TTC549 (cell line): ENCODE measurements around the gene RCSD1.
"Not testable (repeated sequence)": the region's sequence is repeated elsewhere in the genome, so short reads cannot be mapped to it uniquely, and the experiment has no call there.

Experiments used
- FAIRE-seq: peaks from 2 replicates; lab custom pipeline; 2012; peaks lifted over from hg19 to GRCh38; lab: Jason Lieb, UNC

Gene RCSD1, protein sequence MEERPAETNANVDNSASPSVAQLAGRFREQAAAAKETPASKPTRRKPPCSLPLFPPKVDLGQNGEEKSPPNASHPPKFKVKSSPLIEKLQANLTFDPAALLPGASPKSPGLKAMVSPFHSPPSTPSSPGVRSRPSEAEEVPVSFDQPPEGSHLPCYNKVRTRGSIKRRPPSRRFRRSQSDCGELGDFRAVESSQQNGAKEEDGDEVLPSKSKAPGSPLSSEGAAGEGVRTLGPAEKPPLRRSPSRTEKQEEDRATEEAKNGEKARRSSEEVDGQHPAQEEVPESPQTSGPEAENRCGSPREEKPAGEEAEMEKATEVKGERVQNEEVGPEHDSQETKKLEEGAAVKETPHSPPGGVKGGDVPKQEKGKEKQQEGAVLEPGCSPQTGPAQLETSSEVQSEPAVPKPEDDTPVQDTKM

DNA sequence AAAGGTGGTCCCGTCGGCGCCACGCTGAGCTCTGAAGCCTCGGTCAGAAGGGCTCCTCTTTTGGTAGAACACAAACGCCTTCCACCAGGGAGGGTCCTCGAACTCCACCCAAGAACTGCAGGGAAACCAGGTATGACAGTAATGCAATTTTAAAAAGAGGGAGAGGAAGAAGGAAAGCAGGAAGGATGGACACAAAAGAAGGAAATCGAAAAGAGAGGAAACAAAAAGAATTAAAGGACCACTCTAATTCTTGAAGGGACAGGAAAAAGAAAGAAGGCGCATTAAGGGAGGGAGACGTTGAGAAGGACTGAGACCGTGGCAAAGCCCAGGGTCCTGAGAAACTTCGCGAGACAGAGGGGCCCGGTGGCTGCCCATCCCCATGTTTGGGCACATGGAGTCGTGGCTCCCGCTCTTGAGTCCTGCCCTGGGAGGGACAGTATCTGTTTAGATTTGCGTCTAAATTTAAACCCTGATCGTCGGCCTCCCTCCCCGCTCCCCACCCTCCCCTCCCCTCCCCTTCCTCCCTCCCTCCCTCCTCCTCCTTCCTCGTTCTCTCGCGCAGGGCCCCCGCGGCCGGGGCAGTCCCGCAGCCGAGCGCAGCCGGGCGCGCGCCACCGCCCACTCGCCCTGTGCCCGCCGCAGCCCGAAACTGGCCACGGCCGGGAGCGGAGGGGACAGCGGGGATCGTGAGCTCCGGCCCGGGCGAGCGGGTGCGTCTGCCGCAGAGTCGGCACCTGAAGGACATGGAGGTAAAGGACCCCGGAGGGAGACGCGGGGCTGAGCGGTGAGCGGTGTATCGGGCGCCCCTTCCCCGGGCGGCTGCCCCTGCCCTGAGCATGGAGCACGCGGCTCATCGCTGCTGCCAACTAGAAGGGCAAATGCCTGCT, at the start of gene RCSD1:
TSS of gene RCSD1 (plus strand) at position 552 of the 887 bp plus-strand sequence. CDS start at position 744, 192 bp downstream.
- no peak for FAIRE-seq

DNA sequence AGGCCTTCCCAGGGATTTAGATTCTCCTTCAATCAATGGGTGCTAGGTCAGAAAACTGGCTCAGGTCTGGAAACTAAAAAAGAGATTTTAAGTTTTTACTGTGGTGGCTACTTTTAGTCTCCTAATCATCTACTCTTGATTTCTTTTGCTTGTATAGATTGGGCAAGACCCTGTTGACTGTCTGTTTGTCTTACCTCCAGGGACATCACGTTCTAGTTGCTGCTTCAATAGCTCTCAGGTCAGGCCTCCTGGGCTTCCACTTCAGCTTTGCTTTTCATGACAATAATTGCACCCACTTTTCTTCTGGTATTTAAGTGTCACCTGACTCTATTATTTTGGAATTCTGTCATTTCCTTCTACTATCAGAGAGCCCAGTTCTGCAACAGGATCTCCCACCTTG, 48.0 kb upstream of the RCSD1 start:
- no peak for FAIRE-seq

DNA sequence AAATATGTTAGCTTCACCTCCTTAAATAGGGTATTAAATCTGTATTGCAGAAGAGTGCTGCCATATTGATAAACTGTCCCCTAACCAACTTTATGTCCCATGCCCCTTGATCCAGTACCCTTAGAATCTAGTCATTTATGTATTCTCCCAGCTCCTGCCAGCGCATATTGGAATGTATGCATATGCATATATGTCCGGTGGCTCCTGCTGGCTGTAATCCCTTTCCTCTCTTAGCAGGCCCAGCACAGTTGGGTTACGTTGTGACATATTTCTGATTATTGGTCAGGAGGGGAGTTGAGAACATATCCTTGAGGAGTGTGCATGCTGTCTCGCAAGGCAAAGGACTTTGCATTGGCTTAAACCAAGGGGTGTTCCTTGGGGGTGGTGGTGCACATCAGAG, 47.3 kb upstream of the RCSD1 start:
- FAIRE-seq: no peak

DNA sequence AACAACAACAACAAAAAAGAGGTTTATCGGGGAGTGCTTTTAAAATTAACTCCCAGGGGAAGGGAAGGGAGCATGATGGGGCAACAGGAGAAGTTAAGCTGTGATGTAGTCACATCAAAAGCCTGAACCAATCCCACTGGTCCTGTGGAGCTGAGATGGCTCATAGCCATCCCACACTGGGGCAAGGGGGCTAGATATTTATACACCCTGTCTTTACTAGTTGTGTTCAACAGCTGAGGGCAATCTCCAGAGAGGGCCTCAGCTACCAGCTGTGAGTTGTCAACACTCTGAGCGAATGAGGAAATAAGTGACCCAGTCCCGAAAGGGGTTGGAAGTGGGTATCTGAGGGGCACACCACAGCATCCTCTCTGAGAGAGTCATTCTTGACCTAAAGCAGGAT, 45.5 kb upstream of the RCSD1 start:
- no peak for FAIRE-seq

DNA sequence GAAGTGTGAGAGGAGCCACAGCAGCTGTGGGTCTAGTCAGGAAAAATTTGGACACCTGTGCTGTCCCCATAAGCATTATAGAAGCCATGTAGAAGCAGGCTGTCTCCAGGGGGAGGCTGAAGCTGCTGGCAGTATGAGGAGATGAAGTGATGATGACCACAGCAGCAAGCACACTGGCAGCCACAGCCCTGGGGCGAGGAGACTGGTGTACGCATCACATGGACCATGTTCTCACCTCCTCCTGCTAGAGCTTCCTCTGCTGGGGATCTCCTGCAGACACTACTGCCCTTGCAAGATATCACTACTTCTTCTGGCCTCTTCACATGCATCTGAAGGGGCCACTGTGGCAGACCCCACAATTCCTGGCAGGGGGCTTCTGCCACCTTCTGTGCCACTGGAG, 42.7 kb upstream of the RCSD1 start:
- FAIRE-seq: no peak

DNA sequence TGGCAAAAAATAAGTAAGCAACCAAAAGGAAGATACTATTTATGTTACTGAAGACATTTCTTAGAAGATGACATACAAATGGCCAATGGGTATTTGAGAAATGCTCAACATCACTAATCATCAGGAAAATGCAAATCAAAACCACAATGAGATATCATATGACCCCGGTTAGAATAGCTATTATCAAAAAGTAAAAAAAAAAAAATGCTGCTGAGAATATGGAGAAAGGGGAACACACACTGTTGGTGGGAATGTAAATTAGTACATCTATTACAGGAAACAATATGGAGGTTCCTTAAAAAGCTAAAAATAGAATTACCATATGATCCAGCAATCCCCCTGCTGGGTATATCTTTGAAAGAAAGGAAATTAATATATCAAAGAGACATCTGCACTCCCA, 42.2 kb upstream of the RCSD1 start:
- FAIRE-seq: no peak

DNA sequence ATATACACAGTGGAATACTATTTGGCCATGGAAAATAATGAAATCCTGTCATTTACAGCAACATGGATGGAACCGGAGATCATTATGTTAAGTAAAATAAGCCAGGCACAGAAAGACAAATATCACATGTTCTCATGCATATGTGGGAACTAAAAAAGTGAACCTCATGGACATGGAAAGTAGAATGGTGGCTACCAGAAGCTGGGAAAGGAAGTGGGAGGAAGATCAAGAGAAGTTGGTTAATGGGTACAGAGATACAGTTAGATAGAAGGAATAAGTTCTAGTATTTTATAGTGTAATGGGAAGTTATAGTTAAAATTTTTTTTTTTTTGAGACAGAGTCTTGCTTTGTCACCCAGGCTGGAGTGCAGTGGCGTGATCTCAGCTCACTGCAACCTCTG, 41.7 kb upstream of the RCSD1 start:
- no peak for FAIRE-seq

DNA sequence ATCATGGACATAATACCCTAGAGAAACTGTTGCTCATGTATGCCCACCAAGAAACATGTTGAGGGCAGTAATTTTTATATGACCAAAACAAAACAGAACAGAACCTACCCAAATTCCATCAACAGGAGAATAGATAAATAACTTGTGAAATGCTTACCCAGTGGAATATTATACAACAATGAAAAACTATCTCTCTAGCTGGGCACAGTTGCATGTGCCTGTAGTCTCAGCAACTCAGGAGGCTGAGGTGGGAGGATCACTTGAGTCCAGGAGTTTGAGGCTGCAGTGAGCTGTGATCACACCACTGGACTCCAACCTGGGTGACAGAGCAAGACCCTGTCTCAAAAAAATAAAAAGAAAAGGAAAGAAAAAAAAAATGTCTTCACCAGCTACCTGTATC, 37.6 kb upstream of the RCSD1 start:
- FAIRE-seq: no peak

DNA sequence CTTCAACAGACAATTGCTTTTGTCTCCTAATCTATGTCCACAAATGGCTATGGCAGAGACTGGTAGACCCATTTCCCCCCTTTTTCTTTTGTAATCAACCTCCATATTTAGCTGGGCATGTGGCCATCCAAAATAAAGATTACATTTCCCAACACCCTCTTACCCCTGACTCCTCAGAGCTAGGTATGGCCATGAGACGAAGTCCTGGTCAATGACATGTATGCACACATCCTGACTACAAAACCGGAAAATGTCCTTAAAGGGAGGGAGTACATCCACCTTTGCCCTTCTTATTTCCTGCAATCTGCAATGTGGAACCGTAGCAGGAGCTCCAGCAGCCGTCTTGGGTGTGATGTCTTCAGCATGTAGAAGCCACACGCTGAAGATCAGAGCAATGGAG, 36.2 kb upstream of the RCSD1 start:
- FAIRE-seq: no peak

DNA sequence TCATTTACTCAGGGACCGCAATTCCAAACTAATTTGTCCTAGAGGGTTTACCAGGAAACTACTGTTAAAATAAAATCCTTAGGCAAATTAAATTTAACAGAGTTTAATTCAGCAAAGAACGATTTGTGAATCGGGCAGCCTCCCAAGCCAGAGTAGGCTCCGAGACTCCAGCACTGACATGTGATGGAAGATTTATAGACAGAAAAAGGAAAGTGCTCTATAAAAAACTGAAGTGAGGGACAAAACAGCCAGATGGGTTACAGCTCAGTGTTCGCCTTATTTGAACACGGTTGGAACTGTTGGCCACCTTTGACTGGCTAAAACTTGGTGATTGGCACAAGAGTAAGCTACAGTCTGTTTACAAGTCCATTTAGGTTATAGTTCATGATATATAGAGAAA, 35.2 kb upstream of the RCSD1 start:
- no peak for FAIRE-seq

DNA sequence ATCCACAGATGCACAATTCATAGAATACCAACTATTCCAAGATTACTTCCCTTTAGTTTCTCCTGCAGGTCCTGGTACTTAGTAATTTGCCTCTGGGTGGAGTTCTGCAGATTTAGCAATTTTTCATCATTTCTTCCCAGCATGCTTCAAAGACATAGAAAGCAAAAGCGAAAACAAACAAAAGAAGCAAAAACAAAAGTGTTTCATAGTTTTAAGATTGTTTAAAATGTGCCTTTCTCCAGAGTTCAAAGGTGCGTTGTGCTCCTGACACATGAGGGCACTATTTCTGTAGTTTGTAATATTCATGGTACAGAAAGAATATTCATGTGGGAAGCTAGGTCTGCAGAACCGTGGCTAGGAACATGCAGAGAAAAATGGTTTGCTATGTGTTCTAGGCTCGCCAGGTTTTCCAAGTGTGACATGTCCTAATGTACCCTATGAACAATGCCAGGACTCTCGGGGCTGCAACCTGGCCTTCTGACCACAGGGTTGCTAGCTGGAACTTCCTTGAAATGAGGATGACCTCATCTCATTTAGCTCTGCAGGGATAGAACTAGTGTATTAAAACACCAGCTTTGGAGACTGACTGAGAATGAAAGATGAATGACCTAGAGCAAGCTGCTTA, 30.0 kb upstream of the RCSD1 start:
- no peak for FAIRE-seq

DNA sequence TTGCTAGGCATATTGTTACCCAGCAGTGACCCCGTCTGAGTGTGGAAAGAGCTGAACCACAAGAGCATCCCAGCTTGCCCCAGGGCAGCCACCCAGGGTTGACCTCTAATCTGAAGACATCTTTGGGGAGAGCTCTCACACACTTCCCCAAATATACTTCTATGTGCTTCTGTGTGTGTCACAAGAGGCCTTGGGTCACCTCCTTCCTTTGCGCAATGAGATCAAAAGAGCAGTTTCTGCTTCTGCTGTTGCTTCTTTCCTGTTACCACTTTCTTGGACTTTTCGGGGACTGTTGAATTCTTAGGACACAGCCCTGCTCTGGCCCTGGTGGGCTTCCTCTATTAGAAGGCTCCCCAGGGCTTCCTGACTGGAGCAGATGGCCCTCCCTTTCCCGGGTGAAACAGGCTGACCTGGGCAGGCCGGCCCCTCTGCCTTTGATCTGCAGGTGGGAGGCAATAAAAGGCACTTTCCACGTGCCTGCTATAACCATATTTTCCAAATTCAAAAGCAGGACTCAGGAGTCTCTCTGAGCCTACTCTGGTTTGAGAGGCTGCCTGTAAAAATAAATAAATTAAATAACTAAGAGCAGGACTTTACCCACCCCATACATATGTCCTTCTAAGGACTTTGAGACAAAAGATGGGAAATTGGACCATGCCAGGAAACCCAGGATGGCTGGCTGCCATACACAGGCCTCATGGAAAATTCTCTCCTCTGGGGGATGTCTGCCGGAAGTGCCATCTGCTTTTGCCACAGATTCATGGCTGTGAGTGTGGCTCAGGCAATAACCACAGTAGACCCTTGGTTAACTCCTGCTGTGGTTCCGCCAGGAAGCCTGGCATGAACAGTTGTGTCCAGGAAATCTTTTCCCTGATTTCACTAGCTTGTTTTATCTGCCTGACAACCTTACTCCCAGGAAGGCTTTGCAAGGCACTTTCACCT, 28.3 kb upstream of the RCSD1 start:
- no peak for FAIRE-seq

DNA sequence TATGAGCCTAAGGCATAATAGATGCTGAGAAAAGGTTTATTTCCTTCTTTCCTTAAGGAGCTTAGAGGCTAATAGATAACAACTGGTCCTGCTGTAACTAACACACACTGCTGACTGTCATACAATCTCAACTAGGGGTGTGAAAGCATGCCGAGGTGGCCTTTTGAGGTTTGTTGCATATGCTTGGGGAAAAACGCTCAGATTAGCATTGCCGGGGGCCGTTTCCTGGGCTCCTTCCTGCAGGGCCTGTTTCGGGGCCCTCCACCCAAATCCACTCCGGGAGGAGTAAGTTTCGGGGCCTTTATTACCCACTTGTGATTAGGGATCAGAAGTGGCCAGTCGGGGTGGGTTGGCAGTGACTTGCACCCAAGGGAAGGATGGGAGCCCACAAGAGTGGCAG, 27.2 kb upstream of the RCSD1 start:
- no peak for FAIRE-seq

DNA sequence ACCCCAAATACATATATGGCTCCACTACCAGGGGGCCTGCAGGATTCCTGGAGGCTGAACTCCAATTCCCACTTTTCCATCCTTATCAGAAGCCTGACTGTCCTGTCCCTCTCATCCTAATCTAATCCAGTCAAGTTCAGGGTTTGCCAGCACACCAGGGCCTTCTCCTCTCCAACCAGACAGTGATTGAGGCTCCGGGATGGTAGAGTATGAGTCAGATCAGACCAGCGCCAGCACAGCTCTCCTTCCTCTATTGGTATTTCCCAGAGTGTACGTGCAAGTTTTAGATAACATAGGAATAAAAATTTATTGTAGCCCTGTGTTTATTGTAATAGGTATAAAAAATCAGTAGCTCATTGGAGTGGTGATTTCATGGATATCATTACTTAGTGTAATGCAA, 24.5 kb upstream of the RCSD1 start:
- FAIRE-seq: no peak

DNA sequence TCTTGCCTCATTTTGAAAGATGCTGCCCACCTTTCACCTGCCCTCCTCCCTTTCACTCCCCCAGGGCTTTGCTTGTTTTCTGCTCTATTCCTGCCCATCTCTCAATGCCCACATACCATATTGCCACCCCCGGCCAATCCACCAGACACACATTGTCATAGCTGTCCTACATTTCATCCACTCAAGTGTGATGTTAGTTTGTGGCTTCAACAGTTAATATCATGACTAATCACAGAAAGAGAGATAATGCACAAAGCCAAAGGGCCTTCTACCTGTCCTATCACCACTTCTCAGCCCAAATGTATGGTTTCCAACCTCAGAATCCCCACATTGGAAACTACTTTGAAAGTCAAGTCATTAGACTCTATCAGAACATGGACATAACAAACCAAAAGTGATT, 18.0 kb upstream of the RCSD1 start:
- no peak for FAIRE-seq

DNA sequence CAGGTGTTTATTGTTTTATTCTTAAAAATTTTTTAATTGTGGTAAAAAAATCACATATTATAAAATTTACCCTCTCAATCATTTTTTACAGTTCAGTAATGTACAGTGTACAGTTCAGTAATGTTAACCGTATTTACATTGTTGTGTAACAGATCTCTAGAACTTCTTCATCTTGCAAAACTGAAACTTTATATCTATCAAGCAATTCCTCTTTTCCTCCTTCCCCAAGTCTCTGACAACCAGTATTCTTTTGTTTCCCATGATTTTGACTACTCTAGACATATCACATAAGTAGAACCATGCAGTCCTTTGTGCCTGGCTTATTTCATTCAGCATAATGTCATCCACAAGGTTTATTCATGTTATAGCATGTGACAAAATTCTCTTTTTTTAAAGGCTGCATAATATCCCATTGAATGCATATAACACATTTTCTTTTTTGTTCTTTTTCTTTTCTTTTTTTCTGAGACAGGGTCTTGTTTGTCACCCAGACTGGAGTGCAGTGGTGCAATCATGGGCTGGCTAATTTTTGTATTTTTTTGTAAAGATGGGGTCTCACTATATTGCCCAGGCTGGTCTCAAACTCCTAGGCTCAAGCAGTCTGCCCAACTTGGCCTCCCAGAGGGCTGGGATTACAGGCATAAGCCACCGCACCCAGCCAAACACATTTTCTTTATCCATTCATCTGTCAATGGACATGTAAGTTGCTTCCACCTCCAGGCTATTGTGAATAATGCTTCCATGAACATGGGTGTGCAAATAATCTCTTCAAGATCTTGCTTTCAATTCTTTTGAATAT, 17.2 kb upstream of the RCSD1 start:
- no peak for FAIRE-seq

DNA sequence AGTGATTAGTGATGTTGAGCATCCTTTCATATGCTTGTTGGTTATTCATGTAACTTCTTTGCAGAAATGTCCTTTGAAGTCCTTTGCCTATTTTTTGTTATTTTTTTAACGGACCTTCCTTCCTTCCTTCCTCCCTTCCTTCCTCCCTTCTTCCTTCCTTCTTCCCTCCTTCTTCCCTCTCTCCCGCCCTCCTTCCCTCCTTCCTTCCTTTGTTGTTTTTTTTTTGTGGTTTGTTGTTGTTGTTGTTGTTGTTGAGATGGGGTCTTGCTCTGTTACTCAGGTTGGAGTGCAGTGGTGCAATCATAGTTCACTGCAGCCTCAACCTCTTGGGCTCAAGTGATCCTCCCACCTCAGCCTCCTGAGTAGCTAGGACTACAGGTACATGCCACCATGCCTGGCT, 16.0 kb upstream of the RCSD1 start:
- not testable (repeated sequence) for FAIRE-seq

DNA sequence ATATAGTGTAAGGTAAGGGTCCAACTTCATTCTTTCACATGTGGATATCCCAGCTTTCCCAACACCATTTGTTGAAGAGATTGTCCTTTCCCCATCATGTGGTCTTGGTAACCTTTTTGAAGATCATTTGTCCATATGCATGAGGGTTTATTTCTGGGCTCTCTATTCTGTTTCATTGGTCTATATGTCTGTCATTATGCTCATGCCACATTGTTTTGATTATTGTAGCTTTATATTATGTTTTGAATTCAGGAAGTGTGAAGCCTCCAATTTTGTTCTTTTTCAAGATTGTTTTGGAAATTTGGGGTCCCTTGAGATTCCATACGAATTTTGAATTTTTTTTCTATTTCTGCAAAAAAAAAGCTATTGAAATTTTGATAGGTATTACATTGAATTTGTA, 15.2 kb upstream of the RCSD1 start:
- peak; percentile 37 for FAIRE-seq

DNA sequence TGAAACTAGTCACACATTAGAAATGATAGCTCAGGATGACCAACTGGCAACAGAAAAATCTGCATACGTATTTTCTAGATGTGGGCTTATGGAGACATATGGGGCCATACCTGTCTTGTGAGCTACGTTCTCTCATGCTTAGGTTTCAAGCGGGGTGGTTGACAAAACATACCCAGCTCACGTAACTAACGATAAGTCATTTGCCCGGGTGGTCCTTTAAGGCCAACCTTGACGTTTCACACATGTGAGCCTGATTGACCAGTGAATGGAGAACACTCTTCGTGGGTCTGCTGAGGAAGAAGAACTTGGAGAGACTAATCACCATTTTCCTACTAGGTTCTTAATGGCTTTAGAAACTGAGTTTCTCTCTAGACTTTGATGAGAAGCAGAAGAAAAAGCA, 13.5 kb upstream of the RCSD1 start:
- no peak for FAIRE-seq

DNA sequence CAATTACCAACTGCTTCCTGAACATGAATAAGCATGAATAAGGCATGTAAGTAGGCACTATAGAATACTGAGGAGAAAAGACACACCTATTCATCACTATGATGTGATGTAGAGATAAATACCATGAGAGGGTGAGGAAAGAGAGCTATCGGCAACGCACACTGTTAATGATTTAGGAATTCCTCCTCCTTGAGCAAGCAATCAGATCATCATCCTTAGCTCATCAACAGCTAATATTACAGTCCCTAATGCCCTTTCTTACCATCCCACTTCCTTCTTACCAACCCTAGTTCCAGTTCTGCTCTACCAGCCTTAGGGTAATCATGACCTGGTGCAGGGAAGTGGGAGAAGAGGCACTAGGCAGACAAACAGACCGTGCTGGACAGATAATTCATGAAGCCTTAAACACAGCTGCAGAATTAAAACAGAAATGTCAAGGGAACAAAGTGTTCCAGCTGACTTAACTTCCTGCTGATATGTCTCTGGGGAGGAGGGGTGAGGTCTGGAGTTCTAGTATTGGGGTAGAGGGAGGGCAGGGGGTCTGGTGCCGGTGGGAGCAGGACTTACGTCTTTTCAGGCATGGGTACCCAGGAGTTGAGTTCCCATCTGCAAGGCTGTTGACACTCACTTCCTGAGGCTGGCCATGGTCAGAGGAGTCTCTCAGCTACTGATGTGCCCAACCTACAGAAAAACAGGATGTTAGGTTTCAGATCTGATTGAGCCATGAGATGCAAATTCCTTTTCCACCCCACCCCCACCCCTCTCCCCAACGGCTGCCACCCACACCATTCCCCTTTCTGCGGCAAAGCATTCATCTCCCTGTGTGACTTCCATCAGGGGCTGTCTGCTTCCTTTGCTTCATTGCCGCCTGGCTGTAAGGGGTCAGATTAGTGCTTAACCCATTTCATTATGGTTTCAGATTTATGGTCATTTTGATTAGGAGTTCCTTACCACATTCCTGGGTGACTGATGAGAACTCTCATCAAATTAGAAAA, 12.6 kb upstream of the RCSD1 start:
- FAIRE-seq: no peak
